Panc1 (cell line): ENCODE data around the gene FBRS. TPM values are rescaled to one million over a fixed set of nuclear protein-coding genes. Genes with fewer than 3 reads are reported as not detected.

ENCODE experiments used
- ATAC-seq: fragments of 200-7000 bp; cut with Tn5 transposase; 2 replicates; pipeline ENCODE4 v1.9.1; 2020; ENCODE audit warnings: mild to moderate bottlenecking, moderate library complexity
- BruUV-seq: library from RNA; stranded (reverse); fragments of 400-500 nt; replicated peaks from 2 replicates; lab custom pipeline; 2021; lab: Mats Ljungman, UMichigan
- CTCF ChIA-PET: fragments of 300-600 bp; sonication (Branson Sonifier 250); formaldehyde crosslinking; loops from one replicate; lab custom pipeline; 2022; ENCODE audit warnings: antibody characterized with exemption; lab: Charles Lee
- POLR2A ChIA-PET: fragments of 300-600 bp; sonication (Branson Sonifier 250); formaldehyde crosslinking; loops from one replicate; lab custom pipeline; 2022; ENCODE audit warnings: antibody characterized with exemption; lab: Charles Lee
- DNase-seq: peaks from one replicate; pipeline ENCODE4 v3.0.0-alpha.2; 2010; ENCODE audit warnings: low read depth, low spot score
- H3K27ac ChIP-seq: 2 replicates; pipeline ENCODE4 v1.5.1; 2011; ENCODE audit warnings: mild to moderate bottlenecking, low read length, inconsistent platforms
- H3K27me3 ChIP-seq: fragments of 200-500 bp; sonication (Bioruptor generic); 2 replicates; pipeline ENCODE4 v1.6.0; 2014; ENCODE audit warnings: low read length, inconsistent platforms; ENCODE audit not compliant: control insufficient read depth, insufficient read depth
- H3K36me3 ChIP-seq: fragments of 200-500 bp; sonication (Bioruptor generic); 2 replicates; pipeline ENCODE4 v1.5.1; 2014; ENCODE audit warnings: inconsistent platforms, mild to moderate bottlenecking, low read length, moderate library complexity; ENCODE audit not compliant: control insufficient read depth, insufficient read depth
- H3K4me1 ChIP-seq: 2 replicates; pipeline ENCODE4 v1.5.1; 2011; ENCODE audit warnings: inconsistent platforms, mild to moderate bottlenecking, low read length, moderate library complexity; ENCODE audit not compliant: control insufficient read depth, insufficient read depth
- H3K4me3 ChIP-seq, 2 experiments: 2 replicates each; pipeline ENCODE4 v1.5.1; 2011 to 2012; ENCODE audit warnings: low read depth in 2 of 2, low read length in 2 of 2, mild to moderate bottlenecking in 2 of 2, inconsistent platforms in 1 of 2, moderate library complexity in 1 of 2
- H3K9me3 ChIP-seq: fragments of 200-500 bp; sonication (Bioruptor generic); 2 replicates; pipeline ENCODE4 v1.5.1; 2014; ENCODE audit warnings: low read depth, mild to moderate bottlenecking, inconsistent platforms, low read length, moderate library complexity; ENCODE audit not compliant: control insufficient read depth, insufficient read depth
- POLR2AphosphoS5 ChIP-seq: IDR thresholded peaks from 2 replicates; pipeline ENCODE4 v1.6.1; 2012; ENCODE audit warnings: mild to moderate bottlenecking, low read depth, low read length, moderate library complexity
- SIN3A ChIP-seq: IDR thresholded peaks from 2 replicates; pipeline ENCODE4 v1.6.1; 2012; ENCODE audit warnings: low read depth, mild to moderate bottlenecking, low read length, moderate library complexity, borderline replicate concordance; ENCODE audit not compliant: insufficient read depth
- TCF7L2 ChIP-seq: IDR thresholded peaks from 2 replicates; pipeline ENCODE4 v1.6.1; 2011; ENCODE audit warnings: mild to moderate bottlenecking, low read depth, low read length, inconsistent platforms
- in situ Hi-C: cut with HindIII; loops from 2 replicates; pipeline ENCODE4 v1.10.0; 2016; ENCODE audit warnings: low sequenced_read_pairs, low pct_unique_long_range_greater_than_20kb
- intact Hi-C: fragments of 100-400 bp; cut with micrococcal nuclease; formaldehyde crosslinking; loops from one replicate; pipeline ENCODE4 v1.10.0; 2022; ENCODE audit not compliant: unreplicated experiment
- total RNA-seq: library from RNA; stranded (reverse); gene quantifications from one replicate; pipeline ENCODE4 v1.2.1, GENCODE V29; 2021; ENCODE audit not compliant: unreplicated experiment
- TF ChIP-seq, protein P1 (sequence below), 2 experiments: IDR thresholded peaks; 2 replicates each; pipeline ENCODE4 v1.6.1; 2011 to 2012; ENCODE audit warnings: low read depth in 2 of 2, control low read depth in 1 of 2, low read length in 1 of 2, mild to moderate bottlenecking in 1 of 2, moderate library complexity in 1 of 2; ENCODE audit not compliant: insufficient read depth in 1 of 2
- TF ChIP-seq, protein P2 (sequence below): fragments of 450-650 bp; IDR thresholded peaks from 2 replicates; pipeline ENCODE4 v1.5.1; 2017; ENCODE audit warnings: mild to moderate bottlenecking

FBRS gene
- total RNA-seq, 1 experiment from 2014 or later: 103 TPM

DNA sequence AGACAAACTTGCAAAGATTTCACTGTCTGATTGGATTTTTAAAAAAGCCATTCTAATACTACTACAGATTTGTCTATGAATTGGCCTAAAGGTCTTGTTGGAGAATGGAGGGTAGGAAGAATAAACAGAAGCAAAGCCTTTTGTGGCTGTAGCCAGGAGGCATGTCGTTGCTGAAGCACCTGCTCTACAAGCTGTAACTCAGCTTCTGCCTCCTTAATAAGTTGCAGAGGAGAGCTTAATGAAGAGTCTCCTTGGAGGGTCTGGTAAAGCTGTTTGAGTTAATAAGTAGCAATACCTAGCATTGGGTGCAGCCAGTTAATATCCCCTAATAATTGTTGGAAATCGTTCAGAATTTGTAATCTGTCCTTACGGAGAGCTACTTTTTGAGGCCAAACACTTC is 38.1 kb upstream of the FBRS start:
- H3K27me3 ChIP-seq: no peaks in the 10 kb centered on the region
- no peaks in the 10 kb centered on the region for H3K9me3 ChIP-seq
- no peaks in the 10 kb centered on the region for H3K36me3 ChIP-seq
- no peaks in the 10 kb centered on the region for H3K4me1 ChIP-seq
- intact Hi-C loops: no loop called here
- no peak for ATAC-seq
- ChIA-PET POLR2A (no interaction called here), CTCF (interaction anchor here (1.1 kb wide), 1 partner anchor 9 kb away, joined by 4 read pairs; no protein-coding TSS in a partner anchor)
- no peak overlapping the region for H3K27ac ChIP-seq
- BruUV-seq: no TSS peak
- TF ChIP-seq, protein P1, sequence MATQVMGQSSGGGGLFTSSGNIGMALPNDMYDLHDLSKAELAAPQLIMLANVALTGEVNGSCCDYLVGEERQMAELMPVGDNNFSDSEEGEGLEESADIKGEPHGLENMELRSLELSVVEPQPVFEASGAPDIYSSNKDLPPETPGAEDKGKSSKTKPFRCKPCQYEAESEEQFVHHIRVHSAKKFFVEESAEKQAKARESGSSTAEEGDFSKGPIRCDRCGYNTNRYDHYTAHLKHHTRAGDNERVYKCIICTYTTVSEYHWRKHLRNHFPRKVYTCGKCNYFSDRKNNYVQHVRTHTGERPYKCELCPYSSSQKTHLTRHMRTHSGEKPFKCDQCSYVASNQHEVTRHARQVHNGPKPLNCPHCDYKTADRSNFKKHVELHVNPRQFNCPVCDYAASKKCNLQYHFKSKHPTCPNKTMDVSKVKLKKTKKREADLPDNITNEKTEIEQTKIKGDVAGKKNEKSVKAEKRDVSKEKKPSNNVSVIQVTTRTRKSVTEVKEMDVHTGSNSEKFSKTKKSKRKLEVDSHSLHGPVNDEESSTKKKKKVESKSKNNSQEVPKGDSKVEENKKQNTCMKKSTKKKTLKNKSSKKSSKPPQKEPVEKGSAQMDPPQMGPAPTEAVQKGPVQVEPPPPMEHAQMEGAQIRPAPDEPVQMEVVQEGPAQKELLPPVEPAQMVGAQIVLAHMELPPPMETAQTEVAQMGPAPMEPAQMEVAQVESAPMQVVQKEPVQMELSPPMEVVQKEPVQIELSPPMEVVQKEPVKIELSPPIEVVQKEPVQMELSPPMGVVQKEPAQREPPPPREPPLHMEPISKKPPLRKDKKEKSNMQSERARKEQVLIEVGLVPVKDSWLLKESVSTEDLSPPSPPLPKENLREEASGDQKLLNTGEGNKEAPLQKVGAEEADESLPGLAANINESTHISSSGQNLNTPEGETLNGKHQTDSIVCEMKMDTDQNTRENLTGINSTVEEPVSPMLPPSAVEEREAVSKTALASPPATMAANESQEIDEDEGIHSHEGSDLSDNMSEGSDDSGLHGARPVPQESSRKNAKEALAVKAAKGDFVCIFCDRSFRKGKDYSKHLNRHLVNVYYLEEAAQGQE (IDR thresholded peaks at IDR 0.05; ENCODE audit: insufficient read depth in 1 of 2, low read depth in 2 of 2, low read length in 1 of 2): no peak
- no peak for TF ChIP-seq TCF7L2
- no peak for TF ChIP-seq POLR2AphosphoS5
- TF ChIP-seq, protein P2, sequence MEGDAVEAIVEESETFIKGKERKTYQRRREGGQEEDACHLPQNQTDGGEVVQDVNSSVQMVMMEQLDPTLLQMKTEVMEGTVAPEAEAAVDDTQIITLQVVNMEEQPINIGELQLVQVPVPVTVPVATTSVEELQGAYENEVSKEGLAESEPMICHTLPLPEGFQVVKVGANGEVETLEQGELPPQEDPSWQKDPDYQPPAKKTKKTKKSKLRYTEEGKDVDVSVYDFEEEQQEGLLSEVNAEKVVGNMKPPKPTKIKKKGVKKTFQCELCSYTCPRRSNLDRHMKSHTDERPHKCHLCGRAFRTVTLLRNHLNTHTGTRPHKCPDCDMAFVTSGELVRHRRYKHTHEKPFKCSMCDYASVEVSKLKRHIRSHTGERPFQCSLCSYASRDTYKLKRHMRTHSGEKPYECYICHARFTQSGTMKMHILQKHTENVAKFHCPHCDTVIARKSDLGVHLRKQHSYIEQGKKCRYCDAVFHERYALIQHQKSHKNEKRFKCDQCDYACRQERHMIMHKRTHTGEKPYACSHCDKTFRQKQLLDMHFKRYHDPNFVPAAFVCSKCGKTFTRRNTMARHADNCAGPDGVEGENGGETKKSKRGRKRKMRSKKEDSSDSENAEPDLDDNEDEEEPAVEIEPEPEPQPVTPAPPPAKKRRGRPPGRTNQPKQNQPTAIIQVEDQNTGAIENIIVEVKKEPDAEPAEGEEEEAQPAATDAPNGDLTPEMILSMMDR: no peak
- no peak for TF ChIP-seq SIN3A
- H3K4me3 ChIP-seq: no peak overlapping the region
- in situ Hi-C loops: no loop called here
- no peak for DNase-seq

DNA sequence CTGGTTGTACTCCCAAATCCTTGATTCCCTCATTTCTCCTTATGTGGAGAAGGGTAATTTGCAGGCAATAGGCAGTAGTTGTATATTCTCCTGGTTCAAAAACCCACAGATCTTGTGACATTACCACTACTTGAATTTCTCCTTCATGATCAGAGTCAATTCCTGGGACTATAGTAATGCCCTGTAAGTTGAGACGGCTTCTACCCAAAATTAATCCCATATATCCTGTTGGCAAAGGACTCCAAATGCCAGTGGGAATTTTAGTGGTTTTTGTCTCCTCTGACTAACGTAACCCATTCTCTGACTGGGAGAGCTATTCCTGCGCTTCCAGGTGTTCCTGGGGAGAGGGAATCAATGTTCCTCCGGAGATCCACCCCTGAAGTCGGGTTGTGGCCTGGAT is 36.5 kb upstream of the FBRS start:
- intact Hi-C loops: no loop called here
- Histone ChIP-seq H3K36me3 (no peaks in the 10 kb centered on the region), H3K4me3 (no peak overlapping the region), H3K4me1 (no peaks in the 10 kb centered on the region), H3K27ac (no peak overlapping the region), H3K9me3 (no peaks in the 10 kb centered on the region), H3K27me3 (no peaks in the 10 kb centered on the region)
- no peak for ATAC-seq
- in situ Hi-C loops: no loop called here
- no TSS peak for BruUV-seq
- no peak for DNase-seq
- ChIA-PET CTCF (no interaction called here), POLR2A (interaction anchor here (0.7 kb wide), 1 partner anchor 22 kb away, joined by 9 read pairs; no protein-coding TSS in a partner anchor)
- no peak for TF ChIP-seq POLR2AphosphoS5

DNA sequence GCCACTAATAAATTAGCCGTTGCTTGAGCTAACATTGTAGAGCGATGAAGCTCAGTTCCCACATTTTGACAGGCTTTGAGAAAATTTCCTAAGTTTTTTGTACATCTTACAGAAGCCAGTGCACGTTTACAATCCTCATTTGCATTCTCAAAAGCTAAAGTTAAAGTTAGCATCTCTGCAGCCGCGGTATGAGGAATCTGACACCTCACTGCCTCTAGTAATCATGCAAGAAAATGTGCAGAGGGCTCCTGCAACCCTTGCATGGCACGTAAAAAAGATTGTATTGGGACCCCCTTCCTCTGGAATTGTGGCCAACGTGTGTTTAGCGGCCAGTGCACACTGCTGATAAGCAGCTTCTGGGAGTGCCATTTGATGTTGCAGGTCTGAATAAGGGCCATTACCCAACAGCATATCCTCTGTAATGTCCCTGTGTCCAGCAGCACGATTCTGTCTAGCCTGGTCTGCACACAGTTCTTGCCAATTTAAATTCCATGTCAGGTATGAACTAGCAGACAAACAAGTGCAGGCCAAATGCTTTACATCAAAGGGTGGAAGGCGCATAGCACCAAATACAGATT is 35.7 kb upstream of the FBRS start:
- no peaks in the 10 kb centered on the region for H3K4me1 ChIP-seq
- H3K4me3 ChIP-seq: no peak overlapping the region
- H3K9me3 ChIP-seq: no peaks in the 10 kb centered on the region
- no peak for DNase-seq
- no peak for TF ChIP-seq TCF7L2
- TF ChIP-seq, protein P2: no peak
- TF ChIP-seq, protein P1 (IDR thresholded peaks at IDR 0.05; ENCODE audit: insufficient read depth in 1 of 2, low read depth in 2 of 2, low read length in 1 of 2): no peak
- no peak for TF ChIP-seq POLR2AphosphoS5
- no peak for TF ChIP-seq SIN3A
- no peaks in the 10 kb centered on the region for H3K36me3 ChIP-seq
- no peak overlapping the region for H3K27ac ChIP-seq
- in situ Hi-C loops: no loop called here
- BruUV-seq: no TSS peak
- intact Hi-C loops: no loop called here
- CTCF ChIA-PET: no interaction called here
- ATAC-seq: no peak
- no peaks in the 10 kb centered on the region for H3K27me3 ChIP-seq
- POLR2A ChIA-PET: interaction anchor here (0.7 kb wide), 1 partner anchor 141 kb away, joined by 3 read pairs; no protein-coding TSS in a partner anchor
